NCI-H1694 treated with DMSO at 0.1 percent for 48 hours (cell line): Measurements from ENCODE around the gene TRIB2.

Experiments
- DNase-seq: peaks from one replicate; lab custom pipeline; 2025; lab: John Stamatoyannopoulos, UW

TRIB2 gene

DNA sequence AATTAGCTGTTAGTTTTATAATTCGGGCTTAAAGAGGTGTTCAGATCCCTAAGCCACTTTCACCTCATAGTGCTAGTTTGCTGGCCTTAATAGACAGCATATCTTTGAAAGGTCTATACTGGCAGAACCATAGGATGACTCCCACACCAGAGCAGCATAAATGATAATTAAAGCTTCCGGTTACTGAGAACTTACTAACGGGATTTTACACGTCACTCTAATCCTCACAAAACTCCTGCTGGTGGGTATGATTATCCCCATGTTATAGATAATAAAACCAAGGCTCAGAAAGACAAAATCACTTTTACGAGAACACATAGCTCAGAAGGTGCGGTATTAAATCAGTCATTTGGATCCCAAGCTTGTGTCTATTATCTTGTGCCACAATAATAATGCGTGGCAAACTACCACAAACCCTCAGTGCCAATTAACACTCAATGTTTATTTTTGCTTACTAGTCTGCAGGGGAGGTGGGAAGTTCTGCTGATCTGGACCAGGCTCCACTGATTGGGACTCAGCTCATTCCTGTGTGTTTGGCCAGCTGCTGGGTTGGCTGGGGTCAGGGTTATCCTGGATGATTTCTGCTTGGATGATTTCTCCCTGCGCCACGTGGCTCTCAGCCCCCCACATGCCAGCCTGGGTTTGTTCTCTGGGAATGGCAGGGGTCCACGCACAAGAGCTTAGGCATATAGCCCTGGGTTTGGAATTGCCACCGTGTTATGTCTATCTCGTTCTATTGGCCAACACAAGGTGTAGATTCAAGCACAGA lies 62.3 kb downstream of the TRIB2 start:
- DNase-seq: no peak

GRCh38 chr2:12781329-12781728 lies 64.6 kb downstream of the TRIB2 start:
- no peak for DNase-seq

DNA sequence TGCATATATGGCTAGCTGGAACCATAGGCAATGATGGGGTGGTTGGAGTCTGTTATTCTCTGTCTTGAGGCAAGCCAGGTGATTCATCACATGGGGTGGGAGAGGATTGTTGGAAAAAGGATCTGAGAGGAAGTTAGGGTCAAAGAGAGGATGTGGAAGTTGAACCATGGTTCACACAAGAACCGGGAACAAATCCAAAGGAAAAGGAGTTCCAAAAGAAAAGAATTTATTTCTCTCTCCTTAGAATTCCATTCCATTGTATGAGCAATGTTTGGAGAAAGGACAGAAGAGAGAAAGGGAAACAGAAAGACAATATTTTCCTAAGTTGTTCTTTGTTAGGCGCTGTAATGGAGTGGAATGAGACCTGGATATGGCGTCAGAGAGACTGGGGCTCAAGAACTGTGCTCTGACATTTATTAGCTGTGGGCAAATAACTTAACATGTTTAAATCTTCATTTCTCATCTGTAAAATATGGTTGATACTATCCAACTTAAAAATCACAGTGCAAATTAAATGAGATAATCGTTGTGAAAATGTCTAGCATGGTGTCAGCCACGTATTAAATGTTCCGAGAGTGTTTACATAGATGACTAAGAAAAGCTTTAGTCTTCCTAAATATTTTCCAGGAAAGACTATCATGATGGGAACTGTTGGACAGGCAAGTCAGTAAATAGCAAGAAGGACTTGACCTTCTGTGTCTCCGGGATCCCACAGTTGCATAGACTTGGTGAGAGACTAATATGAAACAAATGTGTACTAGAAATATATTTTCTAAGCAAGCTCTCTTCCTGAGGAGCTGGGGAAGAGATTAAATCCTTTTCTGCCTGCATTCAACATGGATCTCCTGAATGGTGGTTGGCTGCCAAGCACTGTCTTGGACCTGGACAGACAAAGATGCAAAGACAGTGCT lies 71.4 kb downstream of the TRIB2 start:
- no peak for DNase-seq

DNA sequence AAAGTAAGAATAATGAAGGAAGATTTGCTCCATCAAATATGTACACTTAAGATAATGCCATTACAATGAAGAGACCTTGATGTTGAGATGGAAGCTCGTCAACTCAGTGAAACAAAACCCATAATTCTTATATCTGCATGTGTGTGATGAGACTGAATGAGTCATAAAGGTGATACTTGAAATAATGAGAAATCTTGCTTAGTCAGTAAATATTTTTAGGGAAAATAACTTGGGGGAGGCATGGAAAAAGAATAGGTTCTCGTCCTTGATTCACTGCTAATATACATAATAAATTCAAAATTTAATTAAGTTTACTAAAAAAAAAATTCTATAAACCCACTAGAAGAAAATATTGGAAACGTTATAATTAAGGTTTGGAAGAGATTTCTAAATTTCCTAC lies 75.2 kb downstream of the TRIB2 start:
- no peak for DNase-seq
